Measurements from ENCODE around the gene MT1E.

MT1E gene

DNA sequence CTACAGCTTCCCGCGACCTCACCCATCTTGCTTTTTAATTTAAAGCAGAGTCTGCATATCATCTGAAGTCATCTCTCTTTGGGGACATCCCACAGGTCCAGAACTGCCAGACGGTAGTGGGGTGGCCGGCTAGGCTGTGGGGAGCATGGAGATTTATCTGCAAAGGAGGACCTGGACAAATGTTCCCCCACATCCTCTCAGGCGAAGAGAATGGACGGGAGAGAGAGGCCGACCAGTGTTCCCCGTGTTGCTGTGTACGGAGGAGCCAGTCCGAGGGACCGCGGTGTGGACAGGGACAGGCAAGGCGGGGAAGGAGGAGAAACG is 6.2 kb downstream of the MT1E start:
- no peaks in the 10 kb centered on the region for H3K4me1 ChIP-seq (ENCODE audit: low read length)
- no peaks in the 10 kb centered on the region for H3F3A ChIP-seq (ENCODE audit: insufficient read depth, low read length)
- no peak overlapping the region for H2AFZ ChIP-seq (ENCODE audit: low read length)
- DNase-seq: no peak
- no peaks in the 10 kb centered on the region for H3K79me2 ChIP-seq (ENCODE audit: low read length)
- no peak for TF ChIP-seq EZH2 (optimal IDR thresholded peaks at IDR 0.05; ENCODE audit: low read depth, low read length)
- no peak overlapping the region for H3K9ac ChIP-seq (ENCODE audit: low read length)
- H3K4me3 ChIP-seq (ENCODE audit: low read length): no peak overlapping the region
- H3K36me3 ChIP-seq (replicated peaks; ENCODE audit: insufficient read depth, low read length): no peaks in the 10 kb centered on the region
- H3K9me2 ChIP-seq (replicated peaks; ENCODE audit: insufficient read depth, low read length): no peaks in the 10 kb centered on the region
- H3K4me2 ChIP-seq (ENCODE audit: low read depth, low read length): no peak overlapping the region
- no peaks in the 10 kb centered on the region for H4K20me1 ChIP-seq (ENCODE audit: insufficient read depth, low read length)
- H3K27me3 ChIP-seq (replicated peaks; ENCODE audit: insufficient read depth, low read length): peaks cover 71% of the 10 kb centered on the region
- no peak overlapping the region for H3K27ac ChIP-seq (ENCODE audit: low read length)
- no peaks in the 10 kb centered on the region for H3K9me3 ChIP-seq (replicated peaks; ENCODE audit: insufficient read depth, low read length)

DNA sequence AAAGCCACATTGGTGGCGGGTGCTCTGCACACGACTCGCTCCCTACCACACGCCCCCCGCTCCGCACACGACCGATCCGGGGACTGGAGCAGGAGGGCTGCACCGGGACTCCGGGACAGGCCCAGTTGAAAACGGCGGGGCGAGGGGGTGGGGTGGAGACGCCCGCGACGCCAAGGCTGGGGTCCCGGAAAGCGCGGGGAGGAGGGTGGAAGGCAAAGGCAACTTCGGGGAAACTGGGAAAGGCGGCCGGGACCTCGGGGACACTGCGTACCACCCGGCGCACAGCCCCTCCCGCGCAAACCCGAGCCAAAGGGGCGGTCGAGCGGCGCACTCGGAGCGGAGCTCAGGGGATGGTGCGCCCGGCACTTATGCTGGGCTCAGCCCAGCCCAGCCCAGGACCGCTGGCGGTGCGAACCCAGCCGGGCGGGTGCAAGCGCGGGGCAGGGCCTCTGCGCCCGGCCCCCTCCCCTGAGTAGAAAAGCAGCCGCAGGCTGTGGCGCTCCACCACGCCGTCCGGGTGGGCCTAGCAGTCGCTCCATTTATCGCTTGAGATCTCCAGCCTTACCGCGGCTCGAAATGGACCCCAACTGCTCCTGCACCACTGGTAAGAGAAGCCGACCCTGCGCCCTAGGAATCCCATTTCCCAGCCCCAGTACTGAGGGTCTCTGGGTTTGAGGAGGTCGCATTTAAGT is 6.7 kb downstream of the MT1E start, which contains the start of gene MT1M:
Gene MT1M, plus strand, starts transcription at position 504 of the 692 bp plus-strand sequence. Its CDS starts 73 bp downstream, at position 577.
- Histone ChIP-seq H3K4me3 (ENCODE audit: low read length) (no peak within 1 kb of the TSS), H3F3A (ENCODE audit: insufficient read depth, low read length) (no peaks in the 10 kb centered on the region), H4K20me1 (ENCODE audit: insufficient read depth, low read length) (no peaks in the 10 kb centered on the region), H3K9me3 (replicated peaks; ENCODE audit: insufficient read depth, low read length) (no peaks in the 10 kb centered on the region), H3K9ac (ENCODE audit: low read length) (no peak within 1 kb of the TSS), H2AFZ (ENCODE audit: low read length) (no peak within 1 kb of the TSS), H3K79me2 (ENCODE audit: low read length) (no peaks in the 10 kb centered on the region), H3K27me3 (replicated peaks; ENCODE audit: insufficient read depth, low read length) (peaks cover 71% of the 10 kb centered on the region), H3K4me2 (ENCODE audit: low read depth, low read length) (no peak within 1 kb of the TSS), H3K27ac (ENCODE audit: low read length) (no peak within 1 kb of the TSS), H3K9me2 (replicated peaks; ENCODE audit: insufficient read depth, low read length) (no peaks in the 10 kb centered on the region), H3K4me1 (ENCODE audit: low read length) (no peaks in the 10 kb centered on the region), H3K36me3 (replicated peaks; ENCODE audit: insufficient read depth, low read length) (no peaks in the 10 kb centered on the region)
- no peak for TF ChIP-seq EZH2phosphoT487 (IDR thresholded peaks at IDR 0.05; ENCODE audit: low read length)
- no peak for TF ChIP-seq EZH2 (optimal IDR thresholded peaks at IDR 0.05; ENCODE audit: low read depth, low read length)
- TF ChIP-seq, protein P1, sequence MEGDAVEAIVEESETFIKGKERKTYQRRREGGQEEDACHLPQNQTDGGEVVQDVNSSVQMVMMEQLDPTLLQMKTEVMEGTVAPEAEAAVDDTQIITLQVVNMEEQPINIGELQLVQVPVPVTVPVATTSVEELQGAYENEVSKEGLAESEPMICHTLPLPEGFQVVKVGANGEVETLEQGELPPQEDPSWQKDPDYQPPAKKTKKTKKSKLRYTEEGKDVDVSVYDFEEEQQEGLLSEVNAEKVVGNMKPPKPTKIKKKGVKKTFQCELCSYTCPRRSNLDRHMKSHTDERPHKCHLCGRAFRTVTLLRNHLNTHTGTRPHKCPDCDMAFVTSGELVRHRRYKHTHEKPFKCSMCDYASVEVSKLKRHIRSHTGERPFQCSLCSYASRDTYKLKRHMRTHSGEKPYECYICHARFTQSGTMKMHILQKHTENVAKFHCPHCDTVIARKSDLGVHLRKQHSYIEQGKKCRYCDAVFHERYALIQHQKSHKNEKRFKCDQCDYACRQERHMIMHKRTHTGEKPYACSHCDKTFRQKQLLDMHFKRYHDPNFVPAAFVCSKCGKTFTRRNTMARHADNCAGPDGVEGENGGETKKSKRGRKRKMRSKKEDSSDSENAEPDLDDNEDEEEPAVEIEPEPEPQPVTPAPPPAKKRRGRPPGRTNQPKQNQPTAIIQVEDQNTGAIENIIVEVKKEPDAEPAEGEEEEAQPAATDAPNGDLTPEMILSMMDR (IDR thresholded peaks at IDR 0.05; ENCODE audit: low read length): no peak
- no peak for DNase-seq

DNA sequence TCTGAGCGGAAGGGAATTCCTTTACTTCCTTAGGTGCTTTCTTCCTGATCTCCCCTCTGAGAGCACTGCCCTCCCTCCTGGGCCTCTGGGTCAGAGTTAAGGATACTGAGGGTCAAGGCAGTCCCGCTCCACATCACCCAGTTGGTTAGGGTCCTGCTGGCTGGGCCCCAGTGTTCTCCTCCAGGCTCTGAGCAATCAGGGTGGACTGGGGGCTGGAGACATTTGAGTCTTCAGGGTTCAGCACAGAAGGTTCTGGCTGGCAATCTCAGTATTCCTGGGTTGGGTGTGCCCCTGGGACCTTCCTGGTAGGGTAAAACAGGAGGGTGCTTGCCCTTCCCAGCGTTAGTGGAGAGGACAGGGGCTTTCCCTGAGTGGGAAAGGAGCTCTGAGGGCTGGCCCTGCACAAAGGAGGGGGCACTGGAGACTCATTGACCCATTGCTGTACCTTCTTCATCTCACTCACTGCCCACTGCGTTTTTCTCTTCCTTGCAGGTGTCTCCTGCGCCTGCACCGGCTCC is 7.3 kb downstream of the MT1E start:
- TF ChIP-seq EZH2 (optimal IDR thresholded peaks at IDR 0.05; ENCODE audit: low read depth, low read length): no peak
- TF ChIP-seq EZH2phosphoT487 (IDR thresholded peaks at IDR 0.05; ENCODE audit: low read length): no peak
- TF ChIP-seq, protein P1 (IDR thresholded peaks at IDR 0.05; ENCODE audit: low read length): no peak
- H3K9ac ChIP-seq (ENCODE audit: low read length): no peak overlapping the region

DNA sequence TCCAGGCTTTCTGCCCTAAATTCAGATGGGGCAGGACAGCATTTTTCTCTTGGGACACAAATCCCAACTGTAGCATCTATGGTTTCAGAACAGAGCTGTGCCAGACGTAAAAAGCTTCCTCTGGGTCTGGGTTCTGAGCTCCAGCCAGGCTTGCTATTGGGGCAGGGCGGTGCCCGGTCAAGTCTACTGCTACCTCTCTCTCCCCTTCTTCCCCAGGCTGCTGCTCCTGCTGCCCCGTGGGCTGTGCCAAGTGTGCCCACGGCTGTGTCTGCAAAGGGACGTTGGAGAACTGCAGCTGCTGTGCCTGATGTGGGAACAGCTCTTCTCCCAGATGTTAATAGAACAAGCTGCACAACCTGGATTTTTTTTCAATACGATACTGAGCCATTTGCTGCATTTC is 8.0 kb downstream of the MT1E start:
- Histone ChIP-seq H3K9me3 (replicated peaks; ENCODE audit: insufficient read depth, low read length) (no peaks in the 10 kb centered on the region), H3F3A (ENCODE audit: insufficient read depth, low read length) (no peaks in the 10 kb centered on the region), H3K27me3 (replicated peaks; ENCODE audit: insufficient read depth, low read length) (peaks cover 79% of the 10 kb centered on the region), H2AFZ (ENCODE audit: low read length) (no peak overlapping the region), H3K4me1 (ENCODE audit: low read length) (no peaks in the 10 kb centered on the region), H3K4me3 (ENCODE audit: low read length) (no peak overlapping the region), H3K27ac (ENCODE audit: low read length) (no peak overlapping the region), H4K20me1 (ENCODE audit: insufficient read depth, low read length) (no peaks in the 10 kb centered on the region), H3K9ac (ENCODE audit: low read length) (no peak overlapping the region), H3K9me2 (replicated peaks; ENCODE audit: insufficient read depth, low read length) (no peaks in the 10 kb centered on the region), H3K36me3 (replicated peaks; ENCODE audit: insufficient read depth, low read length) (no peaks in the 10 kb centered on the region), H3K4me2 (ENCODE audit: low read depth, low read length) (no peak overlapping the region), H3K79me2 (ENCODE audit: low read length) (no peaks in the 10 kb centered on the region)
- DNase-seq: no peak
- TF ChIP-seq, protein P1 (IDR thresholded peaks at IDR 0.05; ENCODE audit: low read length): no peak
- no peak for TF ChIP-seq EZH2 (optimal IDR thresholded peaks at IDR 0.05; ENCODE audit: low read depth, low read length)
- no peak for TF ChIP-seq EZH2phosphoT487 (IDR thresholded peaks at IDR 0.05; ENCODE audit: low read length)

More for the DNA sequence above, 7.3 kb downstream of the MT1E start:
- Histone ChIP-seq H3K27me3 (replicated peaks; ENCODE audit: insufficient read depth, low read length) (peaks cover 77% of the 10 kb centered on the region), H3K27ac (ENCODE audit: low read length) (no peak overlapping the region), H2AFZ (ENCODE audit: low read length) (no peak overlapping the region), H3K4me1 (ENCODE audit: low read length) (no peaks in the 10 kb centered on the region), H3K79me2 (ENCODE audit: low read length) (no peaks in the 10 kb centered on the region), H3K9me2 (replicated peaks; ENCODE audit: insufficient read depth, low read length) (no peaks in the 10 kb centered on the region), H3K9me3 (replicated peaks; ENCODE audit: insufficient read depth, low read length) (no peaks in the 10 kb centered on the region), H3K4me2 (ENCODE audit: low read depth, low read length) (no peak overlapping the region), H3K4me3 (ENCODE audit: low read length) (no peak overlapping the region), H4K20me1 (ENCODE audit: insufficient read depth, low read length) (no peaks in the 10 kb centered on the region), H3K36me3 (replicated peaks; ENCODE audit: insufficient read depth, low read length) (no peaks in the 10 kb centered on the region), H3F3A (ENCODE audit: insufficient read depth, low read length) (no peaks in the 10 kb centered on the region)
- DNase-seq: no peak
